Suprapubic skin (tissue), 4 donors: Measurements from ENCODE around the gene FUCA1. TPM values are rescaled to one million over a fixed set of nuclear protein-coding genes. Genes with fewer than 3 reads are reported as not detected.
"Not testable (repeated sequence)": the region's sequence is repeated elsewhere in the genome, so short reads cannot be mapped to it uniquely, and the experiment has no call there.

Source experiments
- DNase-seq, 2 donors: peaks; one replicate each; pipeline ENCODE4 v3.0.0-alpha.2; 2019; ENCODE audit warnings: low spot score in 2 of 2
- H3K27ac ChIP-seq: fragments of 200-600 bp; sonication (generic); one replicate; pipeline ENCODE4 v1.5.1; 2019
- H3K27me3 ChIP-seq: fragments of 200-600 bp; sonication (generic); one replicate; pipeline ENCODE4 v1.5.1; 2019
- H3K36me3 ChIP-seq: fragments of 200-600 bp; sonication (generic); one replicate; pipeline ENCODE4 v1.5.1; 2019
- H3K4me1 ChIP-seq: fragments of 200-600 bp; sonication (generic); one replicate; pipeline ENCODE4 v1.5.1; 2019
- H3K4me3 ChIP-seq: fragments of 200-600 bp; sonication (generic); one replicate; pipeline ENCODE4 v1.5.1; 2019; ENCODE audit warnings: mild to moderate bottlenecking
- H3K9me3 ChIP-seq: fragments of 200-600 bp; sonication (generic); one replicate; pipeline ENCODE4 v1.5.1; 2019
- CTCF ChIP-seq, 2 donors: fragments of 200-600 bp in 1 of 2; fragments of 450-650 bp in 1 of 2; sonication (generic) in 1 of 2; IDR thresholded peaks; one replicate each; pipeline ENCODE4 v1.5.1; 2016 to 2019; ENCODE audit warnings: antibody characterized with exemption in 2 of 2, mild to moderate bottlenecking in 1 of 2, moderate library complexity in 1 of 2
- EP300 ChIP-seq: sonication (generic); formaldehyde crosslinking; IDR thresholded peaks from one replicate; pipeline ENCODE4 v1.6.1; 2017; ENCODE audit warnings: antibody characterized with exemption
- POLR2A ChIP-seq, 2 donors: fragments of 450-650 bp; IDR thresholded peaks; one replicate each; pipeline ENCODE4 v1.6.1; 2017; ENCODE audit warnings: antibody characterized with exemption in 2 of 2, mild to moderate bottlenecking in 2 of 2, moderate library complexity in 2 of 2
- POLR2AphosphoS5 ChIP-seq, 3 donors: sonication (generic); formaldehyde crosslinking; IDR thresholded peaks; one replicate each; pipeline ENCODE4 v1.6.1; 2017; ENCODE audit warnings: antibody characterized with exemption in 3 of 3
- WGBS: methylation state at CpG from one replicate; pipeline ENCODE4 v1.1.5; 2018; 5-methylcytosine and 5-hydroxymethylcytosine counted together
- total RNA-seq, 4 donors: library from RNA; depleted of rRNA; stranded (reverse); fragments of >200 nt; gene quantifications; one replicate each; pipeline ENCODE4 v1.1.0, GENCODE V29; 2016

The FUCA1 gene
- total RNA-seq, 4 donors from 2014 or later, result 11.8 to 17.6 (median 13.8) TPM

GRCh38 chr1:23848673-23849616 lies 19.1 kb downstream of the FUCA1 start:
- TF ChIP-seq EP300 (no peak), CTCF (IDR thresholded peaks at IDR 0.05) (no peak), POLR2A (IDR thresholded peaks at IDR 0.05) (no peak), POLR2AphosphoS5 (IDR thresholded peaks at IDR 0.05) (no peak)
- Histone ChIP-seq H3K4me1 (no peaks in the 10 kb centered on the region), H3K9me3 (no peaks in the 10 kb centered on the region), H3K36me3 (peaks cover 35% of the 10 kb centered on the region), H3K27ac (no peak overlapping the region), H3K27me3 (no peaks in the 10 kb centered on the region), H3K4me3 (no peak overlapping the region)
- 89% methylated on average over 12 of the region's 12 CpGs for WGBS
- no peak for DNase-seq

DNA sequence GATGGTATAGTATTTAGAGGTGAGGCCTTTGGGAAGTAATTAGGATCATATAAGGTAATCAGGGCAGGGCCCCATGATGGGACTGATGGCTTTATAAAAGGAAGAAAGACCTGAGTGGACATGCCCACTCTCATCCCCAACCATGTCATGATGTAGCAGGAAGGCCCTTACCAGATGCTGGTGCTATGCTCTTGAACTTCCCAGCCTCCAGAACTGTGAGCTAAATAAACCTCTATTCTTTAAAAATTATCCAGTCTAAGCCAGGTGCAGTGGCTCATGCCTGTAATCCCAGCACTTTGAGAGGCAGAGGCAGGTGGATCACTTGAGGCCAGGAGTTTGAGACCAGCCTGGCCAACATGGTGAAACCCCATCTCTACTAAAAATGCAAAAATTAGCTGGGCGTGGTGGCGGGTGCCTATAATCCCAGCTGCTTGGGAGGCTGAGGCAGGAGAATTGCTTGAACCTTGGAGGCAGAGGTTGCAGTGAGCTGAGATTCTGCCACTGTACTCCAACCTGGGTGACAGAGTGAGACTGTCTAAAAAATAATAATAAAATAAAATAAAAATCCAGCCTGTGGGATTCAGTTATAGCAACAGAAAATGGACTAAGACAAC lies 20.5 kb downstream of the FUCA1 start:
- H3K9me3 ChIP-seq, H3K27ac ChIP-seq, H3K27me3 ChIP-seq, H3K4me3 ChIP-seq, H3K4me1 ChIP-seq, DNase-seq: not testable (repeated sequence)
- H3K36me3 ChIP-seq, result peaks cover 35% of the 10 kb centered on the region
- 97% methylated on average over 2 of the region's 2 CpGs for WGBS

- no peaks in the 10 kb centered on the region for H3K27me3 ChIP-seq
- no peak overlapping the region for H3K27ac ChIP-seq
- H3K36me3 ChIP-seq, result peaks cover 35% of the 10 kb centered on the region
- DNase-seq, result no peak
- no peak overlapping the region for H3K4me3 ChIP-seq
- H3K9me3 ChIP-seq, result no peaks in the 10 kb centered on the region
- TF ChIP-seq EP300, result no peak
- TF ChIP-seq POLR2AphosphoS5 (IDR thresholded peaks at IDR 0.05), result no peak
- no peak for TF ChIP-seq CTCF (IDR thresholded peaks at IDR 0.05)
- no peak for TF ChIP-seq POLR2A (IDR thresholded peaks at IDR 0.05)
- 96% methylated on average over 2 of the region's 2 CpGs for WGBS
- no peaks in the 10 kb centered on the region for H3K4me1 ChIP-seq
Measured at GRCh38 chr1:23845163-23845562, 22.9 kb downstream of the FUCA1 start.

- WGBS, result 93% methylated on average over 5 of the region's 5 CpGs
- TF ChIP-seq CTCF (IDR thresholded peaks at IDR 0.05) (no peak), POLR2A (IDR thresholded peaks at IDR 0.05) (no peak), EP300 (no peak), POLR2AphosphoS5 (IDR thresholded peaks at IDR 0.05) (no peak)
- Histone ChIP-seq H3K36me3 (peaks cover 35% of the 10 kb centered on the region), H3K4me3 (no peak overlapping the region), H3K27ac (no peak overlapping the region), H3K27me3 (no peaks in the 10 kb centered on the region), H3K9me3 (no peaks in the 10 kb centered on the region), H3K4me1 (peaks cover 3% of the 10 kb centered on the region)
- no peak for DNase-seq
Measured at GRCh38 chr1:23843644-23844043, 24.4 kb downstream of the FUCA1 start.

- H3K9me3 ChIP-seq, result no peaks in the 10 kb centered on the region
- TF ChIP-seq EP300 (no peak), POLR2AphosphoS5 (IDR thresholded peaks at IDR 0.05) (no peak), CTCF (IDR thresholded peaks at IDR 0.05) (no peak), POLR2A (IDR thresholded peaks at IDR 0.05) (no peak)
- H3K27me3 ChIP-seq, result peaks cover 6% of the 10 kb centered on the region
- WGBS, result under 1% methylated on average over 13 of the region's 21 CpGs
- H3K4me1 ChIP-seq, result peaks cover 10% of the 10 kb centered on the region
- DNase-seq, result peak; percentile 84 to 88
- H3K27ac ChIP-seq, result no peak overlapping the region
- no peaks in the 10 kb centered on the region for H3K36me3 ChIP-seq
- peak overlapping the region; percentile 43 for H3K4me3 ChIP-seq
Measured at GRCh38 chr1:23838401-23838866, 29.7 kb downstream of the FUCA1 start.
